Measurements from ENCODE around the gene SLCO3A1.
"Not testable (repeated sequence)": the region's sequence is repeated elsewhere in the genome, so short reads cannot be mapped to it uniquely, and the experiment has no call there.

Gene SLCO3A1

DNA sequence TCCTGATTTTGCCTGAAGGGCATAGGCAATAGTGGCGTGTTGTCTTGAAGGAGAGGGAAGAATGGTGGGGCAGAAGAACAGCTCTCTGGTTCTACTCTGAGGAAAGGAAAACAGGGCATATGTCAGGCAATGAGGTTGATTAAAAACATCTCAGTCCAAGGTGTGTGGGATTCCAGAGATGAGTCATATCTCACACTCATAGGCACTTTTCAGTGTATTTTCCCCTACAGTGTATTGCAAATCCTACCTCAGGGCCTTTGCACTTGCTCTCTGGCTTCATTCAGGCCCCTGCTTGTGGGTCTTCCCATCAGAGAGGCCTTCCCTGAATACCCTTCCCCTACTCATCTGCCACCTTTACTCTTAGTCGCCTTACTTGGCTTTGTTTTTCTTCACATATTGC is 107.8 kb downstream of the SLCO3A1 start:
- DNase-seq (ENCODE audit: extremely low read depth in 1 of 2, low read depth in 1 of 2): no peak

DNA sequence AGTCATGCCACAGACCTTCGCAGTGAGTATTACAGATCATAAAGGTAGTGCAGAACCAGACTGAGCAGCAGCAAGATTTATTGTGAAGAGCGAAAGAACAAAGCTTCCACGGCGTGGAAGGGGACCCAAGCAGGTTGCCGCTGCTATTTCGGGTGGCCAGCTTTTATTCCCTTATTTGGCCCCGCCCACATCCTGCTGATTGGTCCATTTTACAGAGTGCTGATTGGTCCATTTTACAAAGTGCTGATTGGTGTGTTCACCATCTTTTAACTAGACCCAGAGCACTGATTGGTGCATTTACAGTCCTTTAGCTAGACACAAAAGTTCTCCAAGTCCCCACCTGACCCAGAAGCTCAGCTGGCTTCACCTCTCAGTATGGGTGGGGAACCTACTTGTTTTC is 110.2 kb downstream of the SLCO3A1 start:
- DNase-seq (ENCODE audit: extremely low read depth in 1 of 2, low read depth in 1 of 2): not testable (repeated sequence)

DNA sequence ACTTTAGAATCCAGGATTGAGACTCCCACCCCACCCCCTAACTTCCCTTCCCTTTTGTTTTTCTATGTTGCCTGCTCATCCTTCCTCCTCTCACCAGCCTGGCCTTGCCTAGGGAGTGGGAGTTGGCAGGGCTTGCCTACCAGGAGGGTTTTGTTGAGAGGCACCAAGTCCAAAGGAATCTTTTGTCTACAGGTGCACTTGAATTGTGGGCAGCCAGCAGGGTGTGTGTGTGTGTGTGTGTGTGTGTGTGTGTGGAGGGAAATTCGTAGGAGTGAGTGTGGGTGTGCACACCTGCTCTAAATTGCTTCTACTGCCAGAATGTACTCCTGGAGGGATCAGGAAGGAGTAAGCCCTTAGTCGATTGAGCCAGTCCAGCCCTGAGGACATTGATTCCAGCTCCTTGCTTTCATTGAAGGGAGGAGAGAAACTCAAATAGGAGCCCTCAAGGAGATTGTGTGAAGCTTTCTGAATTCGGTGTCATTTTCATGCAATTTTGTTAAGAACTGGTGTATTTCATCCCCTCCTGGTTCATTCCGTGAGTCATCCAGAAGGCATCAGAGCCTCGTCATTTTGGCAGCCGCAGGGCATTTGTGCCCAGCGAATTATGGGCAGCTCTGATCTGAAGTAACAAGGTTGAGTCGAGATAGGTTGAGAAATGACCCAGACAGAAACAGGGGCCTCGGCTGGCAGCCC is 112.1 kb downstream of the SLCO3A1 start:
- no peak for DNase-seq (ENCODE audit: extremely low read depth in 1 of 2, low read depth in 1 of 2)

DNA sequence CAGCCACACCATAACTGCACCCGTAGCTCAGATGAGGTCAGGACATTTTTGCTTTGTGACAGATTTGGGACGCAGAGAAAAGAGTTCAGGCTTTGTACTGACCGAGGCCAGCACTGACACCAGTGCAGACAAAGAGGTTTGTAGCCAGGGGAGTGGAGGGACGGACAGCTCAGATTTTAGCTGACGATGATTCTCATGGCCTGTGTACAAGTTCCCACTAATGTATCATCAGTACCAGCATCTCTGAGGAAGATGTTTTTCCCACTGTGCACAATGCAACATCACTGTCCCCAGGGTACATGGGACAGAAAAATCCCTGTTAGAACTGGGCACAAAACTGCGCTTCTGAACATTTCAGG is 112.7 kb downstream of the SLCO3A1 start:
- no peak for DNase-seq (ENCODE audit: extremely low read depth in 1 of 2, low read depth in 1 of 2)

DNA sequence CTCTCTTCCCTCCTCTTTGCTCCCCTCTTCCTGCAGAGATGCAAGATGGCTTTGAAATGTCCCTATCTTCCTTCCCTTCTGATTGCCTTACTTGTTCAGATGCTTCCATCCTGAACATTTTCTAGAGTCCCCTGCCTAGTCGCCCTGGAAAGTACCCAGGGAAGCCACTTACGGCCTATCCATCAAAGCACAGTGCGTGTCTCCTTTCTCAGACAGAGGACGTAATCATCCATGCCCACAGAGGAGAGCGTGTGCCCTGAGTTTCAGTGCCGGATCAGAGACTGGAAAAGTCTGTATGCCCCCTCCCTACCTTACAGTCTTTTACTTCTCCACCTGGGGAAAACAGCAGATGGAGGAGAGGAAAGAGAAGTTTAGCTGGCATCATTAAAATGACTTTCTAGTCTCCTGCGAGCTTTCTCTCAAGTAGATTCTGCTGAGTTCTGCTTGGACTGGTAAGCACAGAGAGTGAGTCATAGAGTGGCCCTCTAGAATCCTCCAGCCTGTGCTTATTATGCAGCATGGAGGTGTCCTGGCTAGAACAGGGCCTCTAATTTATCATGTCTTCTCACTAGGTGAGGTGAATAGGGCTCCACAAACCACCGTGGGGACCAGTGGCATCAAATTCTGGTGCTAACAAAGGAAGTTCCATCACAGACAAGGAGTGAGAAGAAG is 114.6 kb downstream of the SLCO3A1 start:
- DNase-seq (ENCODE audit: extremely low read depth in 1 of 2, low read depth in 1 of 2): no peak

DNA sequence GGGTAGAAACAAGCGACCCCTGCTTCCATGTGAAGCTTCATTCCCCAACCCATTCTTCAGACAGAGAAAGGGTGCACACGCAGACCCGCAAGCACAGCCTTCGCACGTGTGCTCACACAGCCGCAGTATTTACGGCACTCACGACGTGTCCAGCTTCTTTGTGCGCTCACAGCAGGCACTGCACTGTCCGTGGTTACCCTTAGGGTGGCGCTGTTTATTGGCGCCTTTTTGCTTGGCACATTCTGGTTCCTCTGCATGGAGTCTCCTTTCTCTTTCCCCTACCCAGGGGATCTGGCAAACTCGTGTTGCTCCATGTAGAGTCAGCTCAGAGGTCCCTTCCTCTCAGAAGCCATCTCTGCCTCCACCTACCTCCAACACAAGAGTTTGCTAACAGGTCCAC is 115.1 kb downstream of the SLCO3A1 start:
- no peak for DNase-seq (ENCODE audit: extremely low read depth in 1 of 2, low read depth in 1 of 2)

DNA sequence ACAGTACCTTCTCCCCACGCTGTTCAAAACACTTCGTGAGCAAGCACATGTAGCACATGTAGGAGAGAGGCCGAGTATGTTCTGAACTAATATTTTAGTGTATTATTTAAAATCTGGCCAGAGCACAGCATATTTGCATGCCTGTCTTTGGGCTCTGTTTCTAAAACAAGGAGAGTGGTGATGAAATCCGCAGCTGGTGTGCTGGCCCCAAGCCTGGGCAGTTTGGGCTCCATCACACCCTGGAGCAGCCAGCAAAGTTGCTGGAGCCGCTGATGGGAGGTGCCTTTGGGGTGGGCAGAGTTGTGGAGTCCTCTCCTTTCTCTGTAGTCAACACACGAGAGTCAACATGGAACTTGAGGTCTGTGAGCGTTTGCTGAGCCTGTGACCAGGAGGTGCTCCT is 116.6 kb downstream of the SLCO3A1 start:
- no peak for DNase-seq (ENCODE audit: extremely low read depth in 1 of 2, low read depth in 1 of 2)

DNA sequence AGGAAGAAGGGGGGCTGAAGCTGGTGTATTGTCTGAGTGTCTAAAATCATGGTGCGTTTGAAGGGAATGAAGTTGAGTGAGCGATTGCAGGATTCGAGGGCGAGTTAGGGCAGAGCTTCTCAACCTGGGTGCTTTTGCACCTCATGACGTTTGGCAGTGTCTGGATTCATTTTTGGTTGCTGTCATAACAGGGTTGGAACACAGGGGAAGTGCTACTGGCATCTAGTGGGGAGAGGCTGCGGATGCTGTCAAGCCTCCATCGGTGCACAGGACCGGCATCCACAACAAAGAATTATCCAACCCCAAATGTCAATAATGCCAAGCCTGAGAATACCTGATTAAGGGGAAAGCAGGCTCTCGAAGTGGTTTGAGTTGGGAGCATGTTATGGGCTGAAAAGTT is 120.0 kb downstream of the SLCO3A1 start:
- DNase-seq (ENCODE audit: extremely low read depth in 1 of 2, low read depth in 1 of 2): no peak

DNA sequence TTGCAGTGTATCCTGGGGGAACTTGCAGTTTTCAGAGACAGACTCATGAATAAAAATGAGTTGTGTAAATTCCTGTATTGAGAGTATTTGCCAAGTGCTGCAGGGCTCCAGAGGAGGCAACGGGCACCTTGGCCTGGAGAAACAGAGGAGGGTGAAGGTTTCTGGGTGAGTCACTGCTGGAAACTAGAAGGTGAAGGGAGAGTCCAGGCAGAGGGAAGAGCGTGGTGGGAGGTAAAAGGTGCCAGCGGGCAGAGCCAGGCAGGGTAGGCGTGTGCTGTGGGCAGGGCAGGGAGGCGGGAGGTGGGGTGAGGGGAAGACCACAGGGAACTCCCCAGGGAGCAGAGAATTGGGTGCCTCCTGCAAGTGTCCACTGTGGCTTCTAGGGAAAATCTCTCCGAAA is 120.8 kb downstream of the SLCO3A1 start:
- DNase-seq (ENCODE audit: extremely low read depth in 1 of 2, low read depth in 1 of 2): no peak

DNA sequence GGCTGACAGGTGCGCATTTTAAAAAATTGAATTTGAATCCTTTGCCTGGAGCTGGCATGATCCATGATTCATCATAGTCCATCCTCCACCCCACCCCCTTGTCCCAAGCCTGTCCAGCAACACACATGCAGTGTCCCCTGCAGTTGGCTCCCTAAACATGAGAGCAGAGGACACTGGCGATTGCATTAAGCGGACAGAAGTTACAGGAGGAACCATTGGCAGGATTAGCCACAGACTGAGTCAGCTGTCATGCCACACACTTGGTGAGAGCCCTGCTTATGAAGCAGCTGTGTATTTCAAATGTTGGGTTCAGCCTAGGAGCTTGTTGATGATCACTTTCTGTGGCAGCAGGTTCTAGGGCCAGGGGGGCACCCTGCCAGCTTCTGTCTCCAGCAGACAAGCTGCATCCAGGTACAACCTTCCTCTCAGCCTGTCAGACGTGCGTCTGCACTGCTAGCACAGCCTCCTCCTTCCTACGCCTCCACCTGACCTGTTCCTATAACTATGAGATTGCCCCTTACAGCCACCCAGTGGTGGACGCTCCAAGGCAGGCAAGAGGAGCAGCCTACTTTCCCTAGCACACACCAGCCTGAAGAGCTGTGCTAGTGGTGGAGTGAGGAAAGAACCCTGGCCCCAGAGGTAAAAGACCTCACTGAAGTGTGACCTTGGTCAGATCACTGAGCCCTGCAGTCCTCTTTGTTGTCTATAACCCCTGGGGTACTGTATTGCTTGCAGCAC is 121.9 kb downstream of the SLCO3A1 start:
- DNase-seq (ENCODE audit: extremely low read depth in 1 of 2, low read depth in 1 of 2): no peak

DNA sequence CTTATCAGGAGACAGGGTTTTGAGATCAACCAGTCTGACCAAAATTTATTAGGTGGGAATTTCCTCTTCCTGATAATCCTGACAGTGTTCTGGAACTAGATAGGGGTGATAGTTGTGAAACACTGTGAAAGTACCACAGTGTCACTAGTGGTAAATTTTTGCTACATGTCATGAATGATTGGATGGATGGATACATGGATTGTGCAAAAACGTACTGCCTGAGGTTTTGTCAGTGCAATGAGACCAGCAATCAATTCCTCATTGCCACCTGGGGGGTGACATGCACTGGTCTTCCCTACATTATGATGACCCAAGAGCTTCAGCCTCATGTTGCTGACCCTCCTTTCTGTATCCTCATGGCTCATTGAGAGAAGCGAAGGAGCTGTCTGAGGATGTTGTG is 123.5 kb downstream of the SLCO3A1 start:
- no peak for DNase-seq (ENCODE audit: extremely low read depth in 1 of 2, low read depth in 1 of 2)

DNA sequence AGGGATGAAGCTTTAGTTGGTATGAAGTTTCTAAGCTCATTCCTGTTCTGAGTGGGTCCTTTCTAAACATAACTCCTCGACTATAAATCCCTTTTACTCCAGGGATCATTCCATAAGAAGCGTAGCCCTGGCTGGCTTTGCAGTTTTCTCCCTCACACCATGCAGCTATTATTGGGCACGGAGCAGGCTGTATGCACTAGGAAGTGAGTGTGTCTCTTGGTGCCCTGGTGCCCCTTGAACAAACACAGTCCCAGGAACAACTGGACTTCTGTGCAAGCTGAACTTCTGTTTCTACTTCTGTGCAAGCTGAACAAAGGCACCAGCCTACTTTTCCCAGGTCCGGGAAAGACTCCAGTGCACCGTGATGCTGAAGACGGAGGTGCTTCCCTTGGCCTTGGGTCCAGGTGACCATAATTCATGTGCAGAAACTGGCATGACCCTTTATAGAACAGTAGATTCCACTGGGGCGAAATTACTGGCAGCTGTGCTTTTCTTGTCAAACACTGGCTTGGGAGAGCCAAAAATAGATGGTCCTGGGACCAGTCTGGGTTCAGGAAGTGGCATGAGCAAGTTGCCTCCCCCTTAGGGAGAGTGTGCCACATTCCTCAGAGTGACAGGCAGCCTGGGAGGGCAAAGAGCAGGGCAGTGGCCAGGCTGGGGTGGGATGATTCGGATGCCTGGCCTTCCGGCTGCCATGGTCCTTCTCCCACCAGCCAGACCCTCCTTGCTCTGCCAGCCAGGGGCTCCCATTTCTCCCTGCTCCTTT is 127.2 kb downstream of the SLCO3A1 start:
- no peak for DNase-seq (ENCODE audit: extremely low read depth in 1 of 2, low read depth in 1 of 2)

DNA sequence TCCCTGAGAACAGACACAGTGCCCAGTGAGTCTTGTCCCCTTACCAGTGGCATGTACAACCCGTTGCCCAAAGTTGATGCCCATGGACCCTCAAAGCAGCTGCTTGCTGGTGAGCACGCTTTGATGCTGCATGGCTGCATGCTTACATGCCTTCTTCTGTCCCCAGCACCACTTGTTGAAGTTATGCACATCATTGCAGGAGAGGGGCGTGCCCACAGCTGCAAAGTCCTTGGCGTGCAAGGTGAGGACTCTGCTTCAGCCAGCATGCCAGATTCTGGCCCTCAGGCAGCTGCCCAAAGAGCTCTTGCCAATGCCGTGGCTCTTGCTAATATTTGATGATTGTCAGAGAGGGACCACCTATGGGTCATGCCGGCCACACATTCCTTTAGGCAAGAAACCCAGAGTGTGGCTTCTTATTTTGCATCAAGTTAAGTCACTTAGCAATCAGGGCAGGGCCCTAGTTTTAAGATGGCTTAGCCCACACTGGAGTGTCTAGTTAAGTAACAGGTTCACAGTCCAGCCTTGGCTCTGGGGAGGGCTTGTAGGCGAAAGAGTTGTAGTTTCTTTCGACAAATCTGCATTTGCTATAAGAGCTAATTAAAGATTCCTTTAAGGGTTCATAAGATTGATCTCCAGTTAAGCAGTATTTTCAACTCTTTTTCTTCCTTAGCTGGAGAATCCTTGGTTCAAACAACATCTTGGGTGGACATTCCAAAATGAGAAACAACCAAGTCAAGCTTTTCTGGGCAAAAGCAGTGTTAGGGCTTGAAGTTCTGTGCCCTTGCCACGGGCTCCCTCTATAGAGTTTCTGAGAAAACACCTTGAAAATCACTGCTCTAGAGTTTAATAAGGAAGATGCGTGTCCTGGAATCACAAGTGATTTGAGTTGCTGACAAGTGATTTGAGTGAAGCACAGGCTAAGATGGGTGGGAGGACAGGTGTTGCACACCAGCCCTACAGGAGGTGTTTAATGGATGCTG is 128.6 kb downstream of the SLCO3A1 start:
- DNase-seq (ENCODE audit: extremely low read depth in 1 of 2, low read depth in 1 of 2): no peak

DNA sequence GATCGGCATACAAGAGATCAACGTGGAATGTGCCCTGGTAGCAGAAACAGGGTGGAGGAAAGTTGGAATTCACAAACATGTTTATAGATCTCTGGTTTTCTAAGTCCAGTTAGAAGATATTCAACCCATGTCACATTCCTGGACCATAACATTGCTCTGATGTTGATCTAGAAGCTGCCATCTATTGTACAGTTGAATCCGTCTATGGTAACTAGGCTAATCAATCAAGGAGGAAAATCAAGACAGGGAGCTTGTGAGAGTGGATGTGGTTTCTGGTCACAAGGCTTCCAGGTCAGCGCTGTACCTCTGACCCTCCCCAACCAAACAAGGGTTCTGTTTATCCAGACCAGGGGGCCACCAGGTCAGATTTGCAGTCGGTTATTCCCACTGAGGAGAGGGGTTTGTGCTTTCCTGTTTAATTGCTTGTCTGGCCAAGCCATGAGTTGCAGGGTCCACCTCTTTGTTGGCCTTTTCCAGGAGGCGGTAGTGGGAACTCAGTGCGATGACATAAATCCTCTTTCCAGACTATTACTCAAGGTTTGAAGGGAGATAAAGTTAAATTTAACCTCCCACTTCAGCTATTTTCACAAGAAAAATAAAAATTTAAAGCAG is 130.3 kb downstream of the SLCO3A1 start:
- DNase-seq (ENCODE audit: extremely low read depth in 1 of 2, low read depth in 1 of 2): no peak

DNA sequence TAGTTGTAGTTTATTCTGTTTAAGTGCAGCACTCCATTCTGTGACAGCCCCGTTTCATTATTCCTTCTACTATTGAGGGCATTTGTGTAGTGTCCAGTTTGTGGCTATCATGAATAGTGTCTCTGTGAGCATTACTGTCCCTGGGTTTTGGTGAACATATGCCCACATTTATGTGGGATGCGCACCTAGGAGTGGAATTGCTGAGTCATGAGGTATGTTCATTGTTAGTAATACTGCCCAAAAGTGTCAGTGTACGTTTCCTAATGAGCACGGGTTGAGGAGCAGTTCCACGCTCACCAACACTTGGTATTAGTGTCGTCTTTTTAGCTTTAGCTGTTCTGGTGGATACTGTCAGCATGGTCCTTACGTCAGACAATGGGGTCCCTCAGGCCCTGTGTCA is 131.8 kb downstream of the SLCO3A1 start:
- no peak for DNase-seq (ENCODE audit: extremely low read depth in 1 of 2, low read depth in 1 of 2)

DNA sequence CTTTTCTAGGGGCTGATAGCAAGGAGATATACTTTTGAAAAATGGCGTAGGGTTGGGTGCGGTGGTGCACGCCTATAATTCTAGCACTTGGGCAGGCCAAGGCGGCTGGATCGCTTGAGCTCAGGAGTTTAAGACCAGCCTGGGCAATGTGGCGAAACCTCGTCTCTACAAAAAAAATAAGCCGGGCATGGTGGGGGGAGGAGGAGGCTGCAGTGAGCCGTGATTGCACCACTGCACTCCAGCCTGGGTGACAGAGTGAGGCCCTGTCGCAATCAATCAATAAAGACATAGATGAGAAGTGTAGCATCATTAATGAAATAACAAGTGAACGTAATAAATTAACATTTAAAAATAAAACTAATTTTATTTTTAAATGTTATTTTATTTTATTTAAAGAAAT is 134.6 kb downstream of the SLCO3A1 start:
- DNase-seq (ENCODE audit: extremely low read depth in 1 of 2, low read depth in 1 of 2): no peak

DNA sequence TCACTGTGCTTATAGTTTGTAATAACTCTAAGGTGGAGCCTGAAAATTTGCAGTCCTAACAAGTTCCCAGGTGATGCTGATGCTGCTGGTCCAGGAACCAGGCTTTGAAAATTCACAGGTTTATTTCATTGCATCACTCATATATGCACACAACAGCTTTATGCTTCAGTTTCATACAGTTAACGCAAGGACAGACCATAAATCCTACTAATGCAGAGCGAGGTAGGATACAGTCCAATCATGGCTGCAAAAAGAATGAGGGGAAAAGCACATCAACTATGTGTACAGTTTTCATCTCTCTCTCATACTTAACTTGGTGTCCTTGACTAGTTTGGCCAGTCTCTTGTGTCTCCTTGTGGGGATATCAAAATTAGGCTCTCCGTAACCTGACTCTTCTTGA is 135.1 kb downstream of the SLCO3A1 start:
- DNase-seq (ENCODE audit: extremely low read depth in 1 of 2, low read depth in 1 of 2): no peak

DNA sequence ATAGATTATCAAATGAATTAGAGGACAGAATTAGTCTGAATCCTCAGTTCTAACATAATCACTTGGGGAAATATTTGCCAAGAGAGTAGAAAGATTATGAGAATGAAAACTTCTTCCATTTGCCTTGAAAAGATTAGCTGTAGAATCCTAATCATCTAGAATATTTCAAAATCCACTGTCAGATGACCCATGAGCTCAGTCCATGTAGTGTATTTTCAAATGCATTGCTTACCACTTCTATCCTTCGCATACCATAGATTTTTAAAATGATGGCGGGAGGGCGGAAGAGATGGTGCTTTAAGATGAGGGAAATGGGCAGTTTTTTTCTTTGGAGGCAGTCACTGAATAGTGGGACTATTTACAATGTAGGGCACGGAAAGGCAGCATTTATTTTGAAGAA is 136.3 kb downstream of the SLCO3A1 start:
- no peak for DNase-seq (ENCODE audit: extremely low read depth in 1 of 2, low read depth in 1 of 2)

DNA sequence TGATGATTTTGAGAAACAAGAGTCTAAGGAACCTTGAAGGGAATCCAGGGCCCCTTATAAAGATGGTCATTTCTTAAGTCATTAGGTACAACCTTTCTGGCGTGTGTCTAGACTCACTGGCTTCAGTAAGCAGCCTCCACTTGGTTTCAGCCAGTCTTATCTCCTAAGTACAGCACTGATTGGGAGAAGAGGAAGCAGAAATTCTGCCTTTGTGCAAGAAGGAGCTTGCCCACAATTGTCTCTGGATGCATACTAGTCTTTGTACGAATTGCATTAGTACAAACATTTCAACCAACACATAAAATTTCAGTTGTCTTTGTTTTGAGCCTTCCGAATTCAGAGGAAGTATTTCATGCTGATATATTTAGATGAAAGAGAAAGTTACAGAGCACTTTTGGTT is 139.4 kb downstream of the SLCO3A1 start:
- DNase-seq (ENCODE audit: extremely low read depth in 1 of 2, low read depth in 1 of 2): no peak

DNA sequence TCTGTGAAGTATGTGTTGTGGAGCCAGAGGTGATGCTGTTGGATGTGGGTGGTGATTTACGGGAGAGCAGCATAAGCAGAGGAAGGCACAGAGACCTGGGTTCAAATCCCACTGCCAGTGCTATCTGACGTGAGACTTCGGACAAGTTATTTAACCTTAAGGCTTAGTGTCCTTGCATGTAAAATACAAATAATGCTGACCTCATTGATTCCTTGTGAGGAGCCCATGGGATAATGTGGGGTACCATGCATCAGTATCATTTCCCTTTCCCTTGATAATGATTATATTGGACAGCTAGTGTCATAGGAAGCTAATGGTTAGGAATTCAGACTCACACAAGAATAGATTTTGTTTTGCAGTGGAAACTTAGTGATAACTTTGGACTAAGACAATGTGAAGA is 141.6 kb downstream of the SLCO3A1 start:
- DNase-seq (ENCODE audit: extremely low read depth in 1 of 2, low read depth in 1 of 2): no peak
